HS-5 (cell line): Measurements from ENCODE around the gene NTN3.

Source experiments
- DNase-seq: peaks from one replicate; pipeline ENCODE4 v3.0.0-alpha.2; 2012; ENCODE audit warnings: low read depth

NTN3 gene

GRCh38 chr16:2497116-2497630 is 26.1 kb downstream of the NTN3 start:
- no peak for DNase-seq

- no peak for DNase-seq
Observed at GRCh38 chr16:2497695-2498484, 26.8 kb downstream of the NTN3 start.

GRCh38 chr16:2498531-2499253 is 27.6 kb downstream of the NTN3 start:
- no peak for DNase-seq

- no peak for DNase-seq
Observed at GRCh38 chr16:2499454-2499853, 28.4 kb downstream of the NTN3 start.

GRCh38 chr16:2499890-2500429 is 28.9 kb downstream of the NTN3 start:
- no peak for DNase-seq

GRCh38 chr16:2500430-2500917 is 29.4 kb downstream of the NTN3 start:
- no peak for DNase-seq

GRCh38 chr16:2500918-2501750 is 30.0 kb downstream of the NTN3 start:
- DNase-seq = no peak

GRCh38 chr16:2501946-2502895 is 31.1 kb downstream of the NTN3 start:
- no peak for DNase-seq

GRCh38 chr16:2505695-2506094 is 34.6 kb downstream of the NTN3 start:
- no peak for DNase-seq

- DNase-seq = no peak
Observed at GRCh38 chr16:2507052-2507659, 36.1 kb downstream of the NTN3 start.

GRCh38 chr16:2507665-2508064 is 36.6 kb downstream of the NTN3 start:
- DNase-seq = no peak

GRCh38 chr16:2508722-2509400 is 37.8 kb downstream of the NTN3 start:
- no peak for DNase-seq

GRCh38 chr16:2511128-2511800 is 40.2 kb downstream of the NTN3 start:
- DNase-seq = no peak

- DNase-seq = no peak
Observed at GRCh38 chr16:2511996-2512734, 41.1 kb downstream of the NTN3 start.

GRCh38 chr16:2512735-2513404 is 41.8 kb downstream of the NTN3 start:
- DNase-seq = no peak

GRCh38 chr16:2513405-2514332 is 42.6 kb downstream of the NTN3 start, which contains the start of gene ATP6V0C:
Gene ATP6V0C, plus strand, starts transcription at chr16:2513952. Its CDS starts 152 bp downstream, at chr16:2514104.
- no peak for DNase-seq
